Measurements from ENCODE around the gene ATP8A1.

The ATP8A1 gene

DNA sequence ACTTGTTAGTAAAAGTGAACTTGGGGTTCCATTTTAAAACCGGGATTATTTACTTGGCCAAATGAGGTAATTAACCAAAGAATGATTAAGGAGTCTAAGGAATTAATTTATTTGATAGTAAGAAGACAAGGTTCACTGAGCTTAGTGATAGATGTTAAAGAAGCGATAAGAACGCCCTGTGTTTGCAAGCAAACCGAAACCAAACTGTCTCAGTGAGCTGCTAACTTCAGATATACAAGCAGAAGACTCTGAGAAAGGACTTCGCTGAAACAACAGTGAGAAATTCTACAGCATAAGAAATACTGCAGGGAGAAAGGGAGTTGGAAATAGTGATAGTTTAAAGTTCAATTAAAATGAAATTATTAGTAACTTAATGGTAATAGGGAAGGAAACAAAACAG, 297.2 kb downstream of the ATP8A1 start:
- DNase-seq, result no peak

Data from activated CD4-positive, alpha-beta T cell treated with anti-CD3 and anti-CD28 coated beads, Interleukin-2, Interleukin-6, amounts not matched to agents 100 ng/mL and 50 ng/mL, durations not matched to agents 16 hours and 8 hours (primary cell).